Head of caudate nucleus (tissue), 42 donors: ENCODE results near the gene C3.

Experiments used
- DNase-seq, 42 donors: peaks; one replicate each; pipeline versions ENCODE4 v3.0.0 to v3.0.0-alpha.2; 2020 to 2021; ENCODE audit warnings: mixed read lengths in 7 of 42
- intact Hi-C: fragments of 100-400 bp; cut with DNase I; formaldehyde crosslinking; loops from one replicate; pipeline ENCODE4 v1.15.0; 2022

The C3 gene

DNA sequence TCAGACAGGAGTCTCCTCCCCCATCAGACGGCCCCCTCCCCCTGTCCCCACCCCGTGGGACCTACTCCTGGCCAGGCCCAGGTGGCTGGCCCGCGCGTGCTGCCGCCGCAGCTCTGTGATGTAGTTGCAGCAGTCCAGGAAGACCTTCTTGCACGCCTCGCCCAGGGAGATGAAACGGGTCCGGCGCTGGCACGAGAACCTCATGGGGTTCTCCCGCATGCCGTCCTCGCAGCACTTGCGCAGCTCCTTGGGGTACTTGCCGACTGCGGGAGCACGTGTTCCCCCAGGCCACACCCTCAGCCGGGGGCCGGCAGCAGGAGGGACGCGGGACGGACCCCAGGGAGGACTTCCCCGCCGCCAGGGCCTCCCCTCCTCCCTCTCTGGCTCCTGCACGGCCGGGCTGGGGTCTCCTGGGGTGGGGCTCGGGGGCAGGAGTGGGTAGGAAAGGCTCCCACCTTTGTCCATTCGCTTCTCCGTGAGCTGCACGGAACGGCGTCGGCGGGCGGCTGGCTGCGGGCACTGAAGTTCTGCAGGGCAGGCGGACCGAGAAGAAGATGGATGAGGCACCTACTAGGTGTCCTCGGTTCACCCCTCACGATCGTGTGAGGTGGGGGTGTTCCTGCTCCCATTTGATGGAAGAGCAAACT, 13.3 kb downstream of the C3 start:
- intact Hi-C loops = no loop called here
- no peak for DNase-seq

DNA sequence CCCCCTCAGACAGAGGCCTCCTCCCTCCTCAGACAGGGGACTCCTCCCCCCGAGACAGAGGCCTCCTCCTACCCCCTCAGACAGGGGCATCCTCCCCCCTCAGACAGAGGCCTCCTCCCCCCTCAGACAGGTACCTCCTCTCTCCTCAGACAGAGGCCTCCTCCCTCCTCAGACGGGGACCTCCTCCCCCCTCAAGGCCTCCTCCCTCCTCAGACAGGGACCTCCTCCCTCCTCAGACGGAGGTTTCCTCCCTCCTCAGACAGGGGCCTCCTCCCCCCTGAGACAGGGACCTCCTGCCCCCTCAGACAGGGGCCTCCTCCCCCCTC, 13.9 kb downstream of the C3 start:
- intact Hi-C loops = no loop called here
- DNase-seq = no peak

DNA sequence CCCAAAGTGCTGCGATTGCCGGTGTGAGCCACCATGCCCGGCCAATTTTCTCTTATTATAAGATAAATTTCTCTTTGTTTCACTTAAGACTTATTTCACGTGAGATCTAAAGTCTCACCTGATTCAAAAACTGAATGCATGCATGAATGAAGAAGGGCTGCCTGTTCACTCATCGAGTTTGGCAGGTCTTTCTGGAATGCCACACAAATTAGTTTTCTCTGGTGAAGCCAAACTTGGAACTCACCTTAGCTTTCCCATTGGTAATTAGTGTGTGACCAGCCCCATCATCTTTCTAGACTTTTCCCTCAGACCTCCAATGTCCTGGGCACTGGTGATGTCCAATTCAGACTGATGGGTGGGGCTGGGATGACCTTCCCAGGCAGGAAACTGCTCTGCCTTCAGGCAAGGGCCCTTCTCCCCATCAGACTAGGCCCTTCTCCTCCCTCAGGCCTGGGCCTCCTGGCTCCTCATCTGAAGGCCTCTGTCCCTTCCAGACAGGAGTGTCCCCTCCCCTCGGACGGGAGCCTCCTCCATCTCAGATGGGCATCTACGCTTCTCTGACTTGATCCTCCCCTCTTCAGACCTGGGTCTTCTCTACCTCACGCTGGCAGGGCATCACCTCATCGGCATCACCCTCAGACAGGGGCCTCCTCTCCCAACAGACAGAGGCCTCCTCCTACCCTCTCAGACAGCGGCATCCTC, 14.4 kb downstream of the C3 start:
- DNase-seq = no peak
- intact Hi-C loops = no loop called here

DNA sequence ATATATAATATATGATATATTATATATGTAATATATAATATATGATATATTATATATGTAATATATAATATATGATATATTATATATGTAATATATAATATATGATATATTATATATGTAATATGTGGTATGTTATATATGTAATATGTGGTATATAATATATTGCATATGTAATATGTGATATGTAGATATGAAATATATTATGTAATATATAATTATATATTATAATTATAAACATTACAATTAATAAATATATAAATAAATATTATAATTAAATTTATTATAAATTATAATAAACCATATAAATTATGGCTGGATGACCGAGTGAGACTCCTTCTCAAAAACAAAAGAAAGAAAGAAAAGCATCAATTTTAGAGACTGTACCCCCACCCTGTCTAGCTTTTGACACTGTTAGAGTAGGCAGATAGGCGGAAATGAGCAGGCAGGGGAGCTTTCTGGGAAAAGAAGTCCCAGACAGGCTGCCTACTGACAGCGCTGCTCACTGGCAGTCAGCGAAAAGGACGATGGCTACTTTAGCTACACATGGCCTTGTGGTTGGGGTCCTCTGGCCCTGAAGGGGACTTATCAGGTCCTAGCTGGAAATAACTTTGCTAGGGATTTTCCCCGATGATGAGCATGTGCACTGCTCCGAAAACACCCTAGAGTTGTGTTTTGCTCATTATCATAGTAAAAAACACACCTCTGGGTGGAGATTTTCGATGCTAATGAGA, 19.7 kb downstream of the C3 start:
- intact Hi-C loops = no loop called here
- DNase-seq = no peak

DNA sequence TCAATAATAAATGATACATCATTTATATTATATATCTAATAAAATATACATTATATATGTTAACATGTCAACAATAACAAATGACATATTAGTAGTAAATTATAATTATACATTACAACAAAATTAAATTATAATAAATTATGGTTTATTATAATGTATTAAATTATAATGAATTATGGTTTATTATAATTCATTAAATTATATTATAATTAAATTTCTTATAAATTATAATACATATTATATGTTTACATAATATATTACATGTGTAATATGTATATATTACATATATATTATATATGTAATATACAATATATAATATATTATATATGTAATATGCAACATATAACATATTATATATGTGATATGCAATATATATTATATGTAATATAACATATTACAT, 20.5 kb downstream of the C3 start:
- no peak for DNase-seq
- intact Hi-C loops = no loop called here

DNA sequence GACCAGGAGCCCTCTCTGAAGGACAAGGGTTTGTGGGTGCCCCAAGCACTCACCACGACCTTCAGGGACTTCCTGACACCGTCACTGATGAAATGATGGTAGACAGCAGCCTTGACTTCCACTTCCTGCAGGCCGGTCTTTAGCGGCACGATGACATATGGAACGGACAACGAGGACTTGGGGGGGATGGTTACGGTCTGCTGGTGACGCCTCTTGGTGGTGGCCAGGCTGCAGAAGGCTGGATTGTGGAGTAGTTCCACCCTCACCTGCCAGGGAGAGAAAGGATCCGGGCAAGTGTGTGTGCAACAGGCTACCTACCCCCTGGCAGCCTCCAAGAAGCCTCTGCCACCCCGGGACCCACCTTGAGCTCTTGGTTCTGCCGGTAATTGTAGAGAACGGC, 23.2 kb downstream of the C3 start:
- DNase-seq = no peak
- intact Hi-C loops = no loop called here

DNA sequence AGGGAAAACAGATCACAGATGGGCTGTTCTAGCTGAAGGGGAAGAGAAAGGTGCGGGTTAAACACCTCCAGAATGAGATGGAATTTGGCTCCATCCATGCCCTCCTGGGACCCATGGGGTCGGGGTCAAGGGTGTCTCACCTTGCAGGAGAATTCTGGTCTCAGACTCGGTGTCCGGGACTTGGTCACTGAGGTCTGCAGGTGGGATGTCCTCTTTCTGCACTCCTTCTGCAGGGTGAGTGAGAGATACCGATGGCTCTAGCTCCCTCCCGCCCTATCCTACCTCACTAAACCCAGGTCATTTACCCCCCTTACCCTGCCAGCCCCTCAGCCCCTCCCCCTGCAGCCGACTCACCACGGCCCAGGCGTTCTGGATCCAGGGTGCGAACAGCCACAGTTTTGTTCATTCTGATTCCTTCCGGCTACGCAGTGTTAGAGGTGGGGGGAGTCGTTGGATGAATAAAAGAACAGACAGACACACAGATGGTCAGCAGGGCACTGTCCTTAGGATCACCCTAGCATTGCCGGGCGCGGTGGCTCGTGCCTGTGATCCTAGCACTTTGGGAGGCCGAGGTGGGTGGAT, 24.1 kb downstream of the C3 start:
- intact Hi-C loops = no loop called here
- DNase-seq = no peak

DNA sequence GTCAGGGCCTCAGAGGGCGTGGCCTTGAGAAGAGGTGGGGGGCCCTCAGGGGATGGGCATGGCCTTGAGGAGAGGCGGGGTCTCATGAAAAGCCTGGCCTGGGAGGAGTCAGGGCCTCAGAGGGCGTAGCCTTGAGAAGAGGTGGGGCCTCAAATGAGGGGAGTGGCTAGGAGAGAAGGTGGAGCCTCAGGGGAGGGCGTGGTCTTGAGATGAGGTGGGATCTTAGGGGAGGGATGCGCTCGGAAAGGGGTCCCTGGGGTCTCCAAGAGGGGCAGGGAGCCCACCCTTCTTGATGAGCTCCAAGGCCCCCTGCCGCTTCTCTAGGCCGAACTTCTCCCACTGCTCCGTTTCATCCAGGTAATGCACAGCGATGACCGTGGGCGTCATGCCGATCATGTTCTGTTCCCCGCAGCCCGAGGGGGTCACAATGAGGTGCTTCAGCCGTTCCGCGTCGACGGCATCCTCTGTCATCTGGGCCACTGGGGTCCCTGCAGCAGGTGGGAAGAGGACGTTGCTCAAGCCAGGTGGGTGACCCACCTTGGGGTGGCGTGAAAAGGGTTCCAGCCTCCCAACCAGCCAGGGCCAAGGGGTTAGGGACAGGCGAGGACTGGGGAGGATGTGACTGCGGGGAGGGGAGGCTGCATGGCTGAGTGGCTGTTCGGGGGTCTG, 26.2 kb downstream of the C3 start:
- intact Hi-C loops = no loop called here
- DNase-seq = no peak

DNA sequence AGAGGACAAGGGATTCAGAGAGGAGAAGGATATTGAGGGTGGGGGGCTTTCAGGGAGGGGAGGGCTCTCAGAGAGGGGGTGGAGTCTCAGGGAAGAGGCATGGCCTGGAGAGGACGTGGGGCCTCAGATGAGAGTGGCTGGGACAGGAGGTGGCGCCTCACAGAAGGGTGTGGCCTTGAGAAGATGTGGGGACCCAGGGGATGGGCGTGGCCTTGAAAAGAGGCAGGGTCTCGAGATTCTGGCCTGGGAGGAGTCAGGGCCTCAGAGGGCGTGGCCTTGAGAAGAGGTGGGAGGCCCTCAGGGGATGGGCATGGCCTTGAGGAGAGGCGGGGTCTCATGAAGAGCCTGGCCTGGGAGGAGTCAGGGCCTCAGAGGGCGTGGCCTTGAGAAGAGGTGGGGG, 26.8 kb downstream of the C3 start:
- intact Hi-C loops = no loop called here
- no peak for DNase-seq

DNA sequence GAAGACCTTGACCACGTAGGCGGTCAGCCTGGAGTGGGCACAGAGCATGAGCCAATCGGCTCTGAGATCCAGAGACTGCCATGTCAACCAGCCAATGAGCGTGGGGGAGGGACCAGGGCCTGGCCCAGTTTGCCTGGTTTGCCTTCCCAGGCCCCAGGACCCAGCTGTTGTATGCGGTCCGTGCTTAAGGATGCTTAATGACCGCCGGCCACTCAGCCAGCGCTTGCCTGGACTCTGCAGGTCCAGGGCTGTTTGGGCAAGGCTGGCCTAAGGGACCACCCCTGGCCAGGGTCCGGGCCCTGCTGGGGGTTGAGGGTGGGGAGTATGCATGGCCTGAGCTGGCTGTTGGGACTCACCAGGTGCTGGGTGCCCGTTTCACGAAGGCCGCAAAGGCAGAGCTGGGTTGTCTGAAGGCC, 27.4 kb downstream of the C3 start:
- DNase-seq = no peak
- intact Hi-C loops = no loop called here

DNA sequence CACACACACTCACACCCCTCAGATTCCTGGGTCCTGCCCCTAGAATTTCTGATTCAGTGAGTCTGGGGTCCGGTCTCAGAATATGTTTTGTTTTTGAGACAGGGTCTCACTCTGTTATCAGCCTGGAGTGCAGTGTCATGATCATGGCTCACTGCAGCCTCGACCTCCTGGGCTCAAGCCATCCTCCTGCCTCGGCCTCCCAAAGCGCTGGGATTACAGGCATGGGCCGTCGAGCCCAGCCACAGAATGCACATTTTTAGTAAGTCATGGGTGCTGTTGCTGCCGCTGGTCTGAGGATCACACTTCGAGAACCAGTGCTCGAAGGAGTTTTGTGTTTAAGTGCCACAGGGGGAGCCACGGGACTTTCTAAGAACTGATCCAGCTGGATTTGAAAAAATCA, 28.4 kb downstream of the C3 start:
- intact Hi-C loops = no loop called here
- no peak for DNase-seq

DNA sequence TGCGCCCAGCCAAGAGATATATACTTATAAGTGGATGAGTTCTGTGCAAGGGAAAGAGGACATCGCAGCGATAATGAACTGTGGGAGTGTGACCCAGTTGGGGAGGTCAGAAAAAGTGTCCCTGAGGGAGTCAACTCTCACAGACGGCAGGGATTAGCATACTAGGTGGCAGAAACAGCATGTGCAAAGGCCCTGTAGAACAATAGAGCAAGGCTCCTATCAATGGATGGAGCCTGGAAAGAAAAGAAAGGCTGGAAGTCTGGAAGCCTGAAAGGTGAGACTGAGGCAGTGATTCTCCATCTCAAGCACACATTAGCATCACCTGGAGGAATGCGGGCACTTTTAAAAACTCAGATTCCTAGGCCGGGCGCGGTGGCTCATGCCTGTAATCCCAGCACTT, 29.1 kb downstream of the C3 start:
- DNase-seq = no peak
- intact Hi-C loops = no loop called here

DNA sequence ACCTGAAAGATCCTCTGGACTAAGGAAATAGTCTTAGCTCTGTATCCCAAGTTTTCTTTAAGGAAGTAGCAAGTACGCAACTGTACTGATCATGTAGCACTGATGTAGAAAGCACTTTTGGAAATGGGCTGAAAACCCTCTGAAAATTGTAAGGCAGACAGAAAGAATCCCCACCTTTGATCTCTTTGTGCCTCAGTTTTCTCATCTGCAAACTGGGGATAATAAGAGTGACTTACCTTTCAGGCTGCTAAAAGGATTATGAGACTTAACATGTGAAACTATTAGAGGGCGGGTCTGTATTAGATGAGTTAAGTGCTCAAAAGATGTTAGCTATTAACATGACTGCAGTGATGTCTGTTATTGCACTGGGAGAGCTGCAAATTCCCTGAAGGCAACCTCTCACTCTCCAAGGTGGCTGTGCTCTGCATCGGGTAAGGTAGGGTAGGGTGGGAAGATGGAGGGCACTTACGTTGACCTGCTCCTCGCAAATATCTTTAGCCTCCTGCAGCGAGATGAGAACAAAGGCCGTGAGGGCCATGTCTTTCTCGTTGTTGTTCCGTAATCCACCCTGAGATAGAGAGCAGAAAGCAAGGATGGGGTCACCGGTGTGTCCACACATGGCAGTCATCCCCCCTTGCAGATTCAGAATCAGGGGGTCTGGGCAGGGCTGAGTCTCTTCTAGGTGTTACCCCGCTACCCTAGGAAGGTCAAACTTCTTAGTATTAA, 30.1 kb downstream of the C3 start:
- intact Hi-C loops = no loop called here
- no peak for DNase-seq

DNA sequence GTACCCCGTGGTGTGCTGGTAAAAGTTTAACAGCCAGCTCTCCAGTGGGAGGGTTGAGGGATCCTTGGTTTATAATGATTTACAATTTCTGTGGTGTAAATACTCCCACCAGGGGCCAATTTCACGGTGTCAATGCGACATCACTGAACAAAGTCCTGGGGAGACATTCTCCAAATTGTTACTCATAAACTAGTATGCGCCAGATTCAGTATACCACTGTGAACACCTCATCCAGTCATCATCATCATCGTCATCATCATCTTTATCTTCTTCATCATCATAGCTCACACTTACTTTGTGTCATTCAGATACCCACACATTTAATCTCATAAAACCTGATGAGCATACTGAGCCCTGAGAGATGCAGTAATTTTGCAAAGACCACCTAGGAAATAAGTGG, 33.3 kb downstream of the C3 start:
- intact Hi-C loops = no loop called here
- no peak for DNase-seq

DNA sequence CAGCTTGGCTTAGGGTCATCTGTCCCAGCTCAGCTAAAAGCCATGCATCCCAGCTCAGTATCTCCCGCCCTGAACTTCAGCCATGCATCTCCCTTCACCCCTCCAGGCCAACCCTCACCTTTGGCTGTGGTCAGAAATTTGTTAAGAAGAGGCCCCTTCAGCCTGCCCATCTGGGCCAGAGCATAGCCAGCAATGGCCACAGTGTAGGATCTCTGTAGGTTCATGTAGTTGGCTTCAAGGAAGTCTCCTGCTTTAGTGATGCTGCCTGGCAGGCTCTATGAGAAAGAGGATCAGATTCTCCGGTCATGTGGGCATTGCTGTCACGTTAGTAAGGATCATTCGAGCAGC, 33.8 kb downstream of the C3 start:
- intact Hi-C loops = no loop called here
- no peak for DNase-seq

DNA sequence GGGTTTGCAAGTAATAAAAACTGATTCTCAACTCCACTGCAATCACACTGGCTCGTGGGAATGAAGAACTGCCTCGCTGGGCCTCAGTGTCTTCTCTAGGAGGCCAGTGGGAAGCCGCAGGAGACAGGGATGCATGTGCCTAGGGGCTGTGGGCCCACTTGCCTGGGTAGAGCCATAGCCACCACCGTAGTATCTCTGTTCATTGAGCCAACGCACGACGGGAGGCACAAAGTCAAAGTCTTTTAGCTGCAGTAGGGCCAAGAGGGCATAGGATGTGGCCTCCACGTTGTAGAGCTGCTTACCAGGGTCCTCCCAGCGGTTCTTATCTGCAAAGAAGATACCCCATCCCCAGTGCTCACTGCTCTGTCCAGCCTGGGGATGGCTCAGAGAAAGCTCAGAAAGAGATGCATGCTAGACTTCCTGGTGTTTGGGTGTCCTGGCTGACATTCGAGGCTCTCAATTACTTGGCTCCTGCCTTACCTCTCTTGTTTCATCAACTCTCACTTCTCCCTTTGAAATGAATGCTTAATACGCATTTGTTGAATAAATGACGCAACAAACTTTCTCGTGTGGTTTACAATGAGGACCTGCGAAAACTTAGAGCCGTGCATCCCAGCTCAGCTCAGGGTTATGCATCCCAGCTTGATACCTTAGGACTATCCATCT, 34.4 kb downstream of the C3 start:
- intact Hi-C loops = no loop called here
- no peak for DNase-seq

DNA sequence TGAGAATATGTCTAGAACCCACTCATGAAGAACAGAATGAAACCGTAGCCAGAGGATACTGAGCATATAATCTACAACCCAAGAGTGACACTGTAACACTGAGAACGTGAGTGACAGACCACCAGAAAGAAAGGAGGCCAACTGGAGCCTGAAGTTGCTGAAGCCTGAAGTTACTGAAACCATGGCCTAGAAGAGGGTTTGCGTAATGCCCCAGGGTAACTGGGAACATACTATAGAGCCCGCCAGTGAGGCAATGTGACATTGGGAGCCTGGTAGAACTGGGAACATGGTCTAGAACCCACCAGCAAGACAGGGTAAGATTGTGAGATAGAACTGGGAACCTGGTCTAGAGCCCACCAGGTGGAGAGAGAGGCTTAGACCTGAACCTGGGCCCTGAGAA, 35.0 kb downstream of the C3 start:
- intact Hi-C loops = no loop called here

DNA sequence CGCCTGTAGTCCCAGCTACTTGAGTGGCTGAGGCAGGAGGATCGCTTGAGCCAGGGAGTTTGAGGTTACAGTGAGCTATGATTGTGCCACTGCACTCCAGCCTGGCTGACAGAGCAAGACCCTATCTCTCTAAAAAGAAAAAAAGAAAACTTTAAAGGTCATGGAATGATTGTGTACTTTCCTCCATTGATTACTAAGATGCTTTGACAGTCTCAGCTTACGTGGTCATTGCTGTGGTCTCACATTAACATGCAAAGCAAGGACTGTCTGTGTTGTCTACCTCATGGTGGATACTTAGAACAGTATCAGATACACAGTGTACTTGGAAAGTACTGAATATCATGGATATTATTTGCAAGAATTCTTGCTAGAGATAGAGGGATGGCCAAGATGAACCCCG, 36.5 kb downstream of the C3 start:
- no peak for DNase-seq
- intact Hi-C loops = no loop called here

More for the DNA sequence above, 35.0 kb downstream of the C3 start:
- no peak for DNase-seq

DNA sequence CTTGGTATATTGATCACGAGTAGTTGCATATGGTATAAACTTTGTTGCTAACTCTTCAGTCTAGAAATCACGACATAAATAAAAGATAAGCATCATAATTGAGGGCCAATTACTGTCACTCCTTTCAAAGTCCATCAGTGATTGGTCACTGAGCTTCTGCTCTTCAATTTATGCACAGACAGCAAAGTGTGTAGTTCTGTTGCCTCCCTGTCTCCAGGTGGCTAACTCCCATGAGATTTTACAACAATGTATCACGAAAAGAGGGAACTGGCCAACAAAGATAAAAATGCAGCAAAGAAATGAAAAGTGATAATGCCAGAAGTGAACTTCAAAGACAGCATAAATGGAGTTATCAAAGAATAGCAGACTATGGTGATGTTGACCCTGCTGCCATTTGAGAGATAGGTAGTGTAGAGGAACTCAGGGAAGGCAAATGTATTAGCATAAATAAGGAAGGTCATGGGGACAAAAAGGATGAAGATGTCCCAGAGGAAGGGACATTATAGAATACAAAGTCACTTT, 37.8 kb downstream of the C3 start:
- DNase-seq = no peak
- intact Hi-C loops = no loop called here
